Neural progenitor cell (in vitro differentiated cells): Measurements from ENCODE around the gene SELENOH. TPM values are rescaled to one million over a fixed set of nuclear protein-coding genes. Genes with fewer than 3 reads are reported as not detected.

ENCODE experiments used
- DNase-seq: peaks from one replicate; pipeline ENCODE4 v3.0.0-alpha.2; 2016; ENCODE audit warnings: low spot score
- H2AFZ ChIP-seq: fragments of 200-600 bp; sonication (generic); replicated peaks from 2 replicates; pipeline ENCODE4 v1.6.1; 2016; ENCODE audit warnings: antibody characterized with exemption
- H3F3A ChIP-seq: fragments of 200-600 bp; sonication (generic); 2 replicates; pipeline ENCODE4 v1.6.1; 2016; ENCODE audit warnings: antibody characterized with exemption, low read depth
- H3K27ac ChIP-seq: fragments of 200-600 bp; sonication (generic); 2 replicates; pipeline ENCODE4 v1.5.1; 2016; ENCODE audit warnings: mild to moderate bottlenecking
- H3K27me3 ChIP-seq: fragments of 200-600 bp; sonication (generic); 2 replicates; pipeline ENCODE4 v1.6.1; 2016; ENCODE audit warnings: mild to moderate bottlenecking, moderate library complexity
- H3K36me3 ChIP-seq: fragments of 200-600 bp; sonication (generic); 2 replicates; pipeline ENCODE4 v1.5.1; 2016
- H3K4me1 ChIP-seq: fragments of 200-600 bp; sonication (generic); 2 replicates; pipeline ENCODE4 v1.6.1; 2016; ENCODE audit warnings: mixed run types
- H3K4me2 ChIP-seq: fragments of 200-600 bp; sonication (generic); 2 replicates; pipeline ENCODE4 v1.6.1; 2016
- H3K4me3 ChIP-seq: fragments of 200-600 bp; sonication (generic); 2 replicates; pipeline ENCODE4 v1.5.1; 2016
- H3K79me2 ChIP-seq: fragments of 200-600 bp; sonication (generic); 2 replicates; pipeline ENCODE4 v1.6.1; 2016; ENCODE audit warnings: low read depth
- H3K9ac ChIP-seq: fragments of 200-600 bp; sonication (generic); 2 replicates; pipeline ENCODE4 v1.6.1; 2016
- H3K9me3 ChIP-seq: fragments of 200-600 bp; sonication (generic); 2 replicates; pipeline ENCODE4 v1.5.1; 2016; ENCODE audit warnings: low read depth
- H4K20me1 ChIP-seq: fragments of 200-600 bp; sonication (generic); 2 replicates; pipeline ENCODE4 v1.6.1; 2016; ENCODE audit warnings: low read depth
- H3K27ac Mint-ChIP-seq: 3 replicates; pipeline ENCODE4 v1.8.0; 2021; ENCODE audit warnings: mixed read lengths
- H3K27me3 Mint-ChIP-seq: 2 replicates; pipeline ENCODE4 v1.8.0; 2022; ENCODE audit warnings: low read depth, mild to moderate bottlenecking, inconsistent platforms, moderate library complexity, mixed read lengths; ENCODE audit not compliant: insufficient read depth
- H3K36me3 Mint-ChIP-seq: 3 replicates; pipeline ENCODE4 v1.8.0; 2021; ENCODE audit warnings: mixed read lengths
- H3K4me1 Mint-ChIP-seq: 3 replicates; pipeline ENCODE4 v1.8.0; 2021; ENCODE audit warnings: mixed read lengths
- H3K4me3 Mint-ChIP-seq: 3 replicates; pipeline ENCODE4 v1.8.0; 2021; ENCODE audit warnings: mild to moderate bottlenecking, moderate library complexity, mixed read lengths
- H3K9me3 Mint-ChIP-seq: 3 replicates; pipeline ENCODE4 v1.8.0; 2020; ENCODE audit warnings: mixed read lengths
- CTCF ChIP-seq: fragments of 200-600 bp; sonication (generic); IDR thresholded peaks from 2 replicates; pipeline ENCODE4 v1.5.1; 2017; ENCODE audit warnings: antibody characterized with exemption, mild to moderate bottlenecking
- EZH2 ChIP-seq: fragments of 200-600 bp; sonication (generic); IDR thresholded peaks from 2 replicates; pipeline ENCODE4 v1.6.1; 2017; ENCODE audit warnings: antibody characterized with exemption, mild to moderate bottlenecking, moderate library complexity
- EZH2phosphoT487 ChIP-seq: fragments of 200-600 bp; sonication (generic); IDR thresholded peaks from 2 replicates; pipeline ENCODE4 v1.6.1; 2017; ENCODE audit warnings: antibody characterized with exemption
- total RNA-seq: library from RNA; depleted of rRNA; stranded (reverse); fragments of >200 nt; gene quantifications from 2 replicates; pipeline ENCODE4 v1.2.3, GENCODE V29; 2015; ENCODE audit warnings: low replicate concordance

SELENOH gene
- total RNA-seq, 1 donor from 2014 or later, result 164 TPM

GRCh38 chr11:57751176-57751575 lies 9.9 kb downstream of the SELENOH start:
- no peak overlapping the region for H3K4me3 Mint-ChIP-seq
- no peak overlapping the region for H2AFZ ChIP-seq
- peaks cover 3% of the 10 kb centered on the region for H3K4me1 Mint-ChIP-seq
- peaks cover 27% of the 10 kb centered on the region for H3F3A ChIP-seq
- no peak overlapping the region for H3K27ac Mint-ChIP-seq
- no peaks in the 10 kb centered on the region for H4K20me1 ChIP-seq
- H3K36me3 ChIP-seq, result no peaks in the 10 kb centered on the region
- no peaks in the 10 kb centered on the region for H3K27me3 Mint-ChIP-seq
- H3K9me3 ChIP-seq, result no peaks in the 10 kb centered on the region
- no peak for TF ChIP-seq CTCF
- no peak for TF ChIP-seq EZH2phosphoT487
- TF ChIP-seq EZH2, result no peak
- no peak overlapping the region for H3K4me2 ChIP-seq
- H3K79me2 ChIP-seq, result no peaks in the 10 kb centered on the region
- DNase-seq, result no peak
- H3K4me3 ChIP-seq, result no peak overlapping the region
- H3K9me3 Mint-ChIP-seq, result no peaks in the 10 kb centered on the region
- H3K9ac ChIP-seq, result no peak overlapping the region
- H3K4me1 ChIP-seq, result no peaks in the 10 kb centered on the region
- H3K27ac ChIP-seq, result peak overlapping the region; percentile 29
- peaks cover 3% of the 10 kb centered on the region for H3K36me3 Mint-ChIP-seq
- no peaks in the 10 kb centered on the region for H3K27me3 ChIP-seq

- peak; percentile 70 for DNase-seq
Observed at GRCh38 chr11:57751676-57752253, 10.5 kb downstream of the SELENOH start, which contains the start of gene BTBD18. Gene BTBD18 (minus strand): TSS chr11:57751819. CDS start chr11:57751188, 631 bp downstream.

GRCh38 chr11:57752954-57753353 lies 11.7 kb downstream of the SELENOH start:
- peaks cover 3% of the 10 kb centered on the region for H3K4me1 Mint-ChIP-seq
- TF ChIP-seq EZH2, result no peak
- no peak for TF ChIP-seq EZH2phosphoT487
- no peak for TF ChIP-seq CTCF
- H3K9me3 ChIP-seq, result no peaks in the 10 kb centered on the region
- H3K79me2 ChIP-seq, result no peaks in the 10 kb centered on the region
- H2AFZ ChIP-seq, result no peak overlapping the region
- no peaks in the 10 kb centered on the region for H3K36me3 Mint-ChIP-seq
- H4K20me1 ChIP-seq, result no peaks in the 10 kb centered on the region
- no peaks in the 10 kb centered on the region for H3K36me3 ChIP-seq
- H3F3A ChIP-seq, result peaks cover 21% of the 10 kb centered on the region
- H3K9me3 Mint-ChIP-seq, result no peaks in the 10 kb centered on the region
- no peaks in the 10 kb centered on the region for H3K27me3 ChIP-seq
- H3K27me3 Mint-ChIP-seq, result no peaks in the 10 kb centered on the region
- no peak overlapping the region for H3K27ac Mint-ChIP-seq
- H3K9ac ChIP-seq, result no peak overlapping the region
- H3K4me2 ChIP-seq, result no peak overlapping the region
- H3K4me3 Mint-ChIP-seq, result no peak overlapping the region
- H3K4me3 ChIP-seq, result no peak overlapping the region
- no peaks in the 10 kb centered on the region for H3K4me1 ChIP-seq
- no peak overlapping the region for H3K27ac ChIP-seq
- DNase-seq, result no peak

More at GRCh38 chr11:57751676-57752253, 10.5 kb downstream of the SELENOH start, which contains the start of gene BTBD18:
- Mint-ChIP-seq H3K27ac (no peak within 1 kb of the TSS), H3K36me3 (peaks cover 3% of the 10 kb centered on the region), H3K4me3 (no peak within 1 kb of the TSS), H3K9me3 (no peaks in the 10 kb centered on the region), H3K4me1 (peaks cover 3% of the 10 kb centered on the region), H3K27me3 (no peaks in the 10 kb centered on the region)
- Histone ChIP-seq H3K9ac (no peak within 1 kb of the TSS), H3F3A (peaks cover 26% of the 10 kb centered on the region), H4K20me1 (no peaks in the 10 kb centered on the region), H3K79me2 (no peaks in the 10 kb centered on the region), H2AFZ (no peak within 1 kb of the TSS), H3K9me3 (no peaks in the 10 kb centered on the region), H3K4me1 (no peaks in the 10 kb centered on the region), H3K4me2 (no peak within 1 kb of the TSS), H3K36me3 (no peaks in the 10 kb centered on the region), H3K27me3 (no peaks in the 10 kb centered on the region), H3K27ac (peak within 1 kb of the TSS; percentile 29), H3K4me3 (no peak within 1 kb of the TSS)
- TF ChIP-seq EZH2, result no peak
- TF ChIP-seq CTCF, result peak; percentile 63
- TF ChIP-seq EZH2phosphoT487, result no peak
